Endothelial cell of umbilical vein (primary cell): Measurements from ENCODE around the gene CUL7. TPM values are rescaled to one million over a fixed set of nuclear protein-coding genes. Genes with fewer than 3 reads are reported as not detected.

Experiments
- BruUV-seq: library from RNA; stranded (reverse); fragments of 400-500 nt; replicated peaks from 2 replicates; lab custom pipeline; 2021; lab: Mats Ljungman, UMichigan
- CTCF ChIA-PET: fragments of 300-600, 350-600 bp; sonication (Branson Sonifier 250); formaldehyde crosslinking; loops from one replicate; lab custom pipeline; 2021; ENCODE audit warnings: antibody characterized with exemption, inconsistent platforms; lab: Charles Lee
- POLR2A ChIA-PET: fragments of 300-600, 350-600 bp; sonication (Branson Sonifier 250); formaldehyde crosslinking; loops from one replicate; lab custom pipeline; 2021; ENCODE audit warnings: antibody characterized with exemption, inconsistent platforms; lab: Charles Lee
- DNase-seq: peaks from one replicate; pipeline ENCODE4 v3.0.0-alpha.2; 2011; ENCODE audit warnings: low read depth, low spot score
- FAIRE-seq: peaks from 2 replicates; lab custom pipeline; 2011; peaks lifted over from hg19 to GRCh38; lab: Jason Lieb, UNC
- H2AFZ ChIP-seq: 2 replicates; pipeline ENCODE4 v1.6.0; 2012; ENCODE audit warnings: low read depth, low read length, control low read depth, inconsistent platforms
- H3K27ac ChIP-seq: 2 replicates; pipeline ENCODE4 v1.5.1; 2011; ENCODE audit warnings: low read depth, mild to moderate bottlenecking, control low read depth, low read length, moderate library complexity; ENCODE audit not compliant: insufficient read depth
- H3K27me3 ChIP-seq, 2 experiments: 2 replicates each; pipeline versions ENCODE4 v1.6.0 to v1.6.1; 2011; ENCODE audit warnings: low read length in 2 of 2, mixed read lengths in 1 of 2; ENCODE audit not compliant: control insufficient read depth in 2 of 2, insufficient read depth in 2 of 2
- H3K36me3 ChIP-seq, 2 experiments: 2 replicates in 1 of 2; 3 replicates in 1 of 2; pipeline ENCODE4 v1.5.1; 2011; ENCODE audit warnings: low read length in 2 of 2, mild to moderate bottlenecking in 1 of 2, moderate library complexity in 1 of 2; ENCODE audit not compliant: control insufficient read depth in 2 of 2, insufficient read depth in 2 of 2; ENCODE audit errors: extremely low read depth in 1 of 2
- H3K4me1 ChIP-seq: 3 replicates; pipeline ENCODE4 v1.5.1; 2011; ENCODE audit warnings: mild to moderate bottlenecking, low read length; ENCODE audit not compliant: control insufficient read depth, insufficient read depth; ENCODE audit errors: extremely low read depth
- H3K4me2 ChIP-seq: 2 replicates; pipeline ENCODE4 v1.6.1; 2011; ENCODE audit warnings: low read length, control low read depth, mixed read lengths; ENCODE audit not compliant: insufficient read depth
- H3K4me3 ChIP-seq, 3 experiments: fragments of 200-600 bp in 1 of 3; sonication (generic), shearing (Covaris generic) in 1 of 3; replicated peaks in 1 of 3; 2 replicates each; pipeline ENCODE4 v1.5.1; 2011 to 2016; ENCODE audit warnings: control low read depth in 3 of 3, low read length in 3 of 3, mild to moderate bottlenecking in 2 of 3, inconsistent platforms in 1 of 3, low read depth in 1 of 3, moderate library complexity in 1 of 3; ENCODE audit not compliant: insufficient read depth in 1 of 3
- H3K79me2 ChIP-seq: 2 replicates; pipeline ENCODE4 v1.6.0; 2012; ENCODE audit warnings: low read length, inconsistent platforms; ENCODE audit not compliant: control insufficient read depth, insufficient read depth
- H3K9ac ChIP-seq: replicated peaks from 2 replicates; pipeline ENCODE3; 2011; ENCODE audit warnings: low read length, control low read depth; ENCODE audit not compliant: insufficient read depth; ENCODE audit errors: extremely low read depth
- H3K9me1 ChIP-seq: replicated peaks from 3 replicates; pipeline ENCODE4 v1.6.0; 2011; ENCODE audit warnings: mild to moderate bottlenecking, low read length; ENCODE audit not compliant: control insufficient read depth, insufficient read depth; ENCODE audit errors: extremely low read depth
- H3K9me3 ChIP-seq: replicated peaks from 2 replicates; pipeline ENCODE4 v1.5.1; 2012; ENCODE audit warnings: low read length, inconsistent platforms; ENCODE audit not compliant: control insufficient read depth, insufficient read depth
- H4K20me1 ChIP-seq: replicated peaks from 2 replicates; pipeline ENCODE3; 2011; ENCODE audit warnings: mild to moderate bottlenecking, low read length; ENCODE audit not compliant: control insufficient read depth, insufficient read depth; ENCODE audit errors: extremely low read depth
- EZH2 ChIP-seq: IDR thresholded peaks from 2 replicates; pipeline ENCODE4 v1.6.1; 2012; ENCODE audit warnings: borderline replicate concordance, low read depth, mild to moderate bottlenecking, moderate library complexity, low read length, inconsistent platforms; ENCODE audit not compliant: severe bottlenecking
- FOS ChIP-seq: IDR thresholded peaks from 2 replicates; pipeline ENCODE4 v1.6.1; 2011; ENCODE audit warnings: mild to moderate bottlenecking, low read length, moderate library complexity, borderline replicate concordance; ENCODE audit not compliant: insufficient read depth
- GATA2 ChIP-seq: IDR thresholded peaks from 2 replicates; pipeline ENCODE4 v1.7.0; 2011; ENCODE audit warnings: low read depth, mild to moderate bottlenecking, moderate library complexity, mixed read lengths, low read length; ENCODE audit not compliant: insufficient read length, insufficient read depth
- JUN ChIP-seq: IDR thresholded peaks from 2 replicates; pipeline ENCODE4 v1.6.1; 2011; ENCODE audit warnings: borderline replicate concordance, low read depth; ENCODE audit not compliant: insufficient read length, insufficient read depth
- MAX ChIP-seq: IDR thresholded peaks from 2 replicates; pipeline ENCODE4 v1.6.1; 2011; ENCODE audit not compliant: insufficient read depth, insufficient read length
- MYC ChIP-seq: IDR thresholded peaks from one replicate; pipeline ENCODE4 v1.6.1; 2011; ENCODE audit warnings: mild to moderate bottlenecking, low read depth, low read length
- POLR2A ChIP-seq: IDR thresholded peaks from 2 replicates; pipeline ENCODE4 v1.6.1; 2012; ENCODE audit warnings: low read depth, mild to moderate bottlenecking, control low read depth, low read length
- POLR2AphosphoS5 ChIP-seq: IDR thresholded peaks from 2 replicates; pipeline ENCODE4 v1.6.1; 2012; ENCODE audit warnings: low read depth, mild to moderate bottlenecking, control low read depth, low read length, moderate library complexity; ENCODE audit not compliant: insufficient read depth
- dilution Hi-C: fragments of 300-500 bp; cut with MboI; formaldehyde crosslinking; loops from one replicate; pipeline ENCODE4 v1.15.0; 2019; ENCODE audit warnings: low sequenced_read_pairs; ENCODE audit not compliant: extremely low pct_ligation_motif_present
- intact Hi-C: fragments of 100-400 bp; cut with micrococcal nuclease; formaldehyde crosslinking; loops from one replicate; pipeline ENCODE4 v1.10.0; 2022
- polyA plus RNA-seq, 4 experiments: library from polyadenylated mRNA; depleted of rRNA in 3 of 4; stranded (reverse) in 3 of 4; unstranded in 1 of 4; fragments of >200 nt; gene quantifications; 2 replicates each; pipeline versions ENCODE4 v1.2.1 to v1.2.3, GENCODE V29; 2011 to 2012; ENCODE audit warnings: missing spikeins in 1 of 4
- total RNA-seq: library from RNA; stranded (reverse); gene quantifications from 2 replicates; pipeline ENCODE4 v1.2.3, GENCODE V29; 2021
- TF ChIP-seq, protein P1 (sequence below), 2 donors: IDR thresholded peaks; 1 replicate in 1 of 2; 2 replicates in 1 of 2; pipeline ENCODE4 v1.5.1; 2011; ENCODE audit warnings: low read length in 2 of 2, mild to moderate bottlenecking in 2 of 2, moderate library complexity in 2 of 2, control low read depth in 1 of 2, inconsistent platforms in 1 of 2, low read depth in 1 of 2; ENCODE audit not compliant: insufficient read depth in 1 of 2; ENCODE audit errors: extremely low read depth in 1 of 2

Gene CUL7
- total and polyA plus RNA-seq, 2 donors (not counting 3 experiments of a cell fraction or from before 2014, with no cell fraction given) = 29.4 to 33.7 TPM

- Histone ChIP-seq H3K79me2 (no peaks in the 10 kb centered on the region), H3K27ac (no peak overlapping the region), H3K4me1 (peaks cover 7% of the 10 kb centered on the region), H3K4me3 (no peak overlapping the region), H3K9me3 (no peaks in the 10 kb centered on the region), H3K36me3 (peaks cover 0 to 3% of the 10 kb centered on the region in 2 experiments), H3K4me2 (no peak overlapping the region), H3K9ac (no peak overlapping the region), H3K27me3 (peaks cover 0 to 6% of the 10 kb centered on the region in 2 experiments), H4K20me1 (peaks cover 2% of the 10 kb centered on the region), H2AFZ (no peak overlapping the region), H3K9me1 (no peaks in the 10 kb centered on the region)
- ChIA-PET POLR2A (no interaction called here), CTCF (interaction anchor here (2.3 kb wide), 1 partner anchor 51 kb away, joined by 11 read pairs; no protein-coding TSS in a partner anchor)
- BruUV-seq = no TSS peak
- no peak for TF ChIP-seq FOS
- TF ChIP-seq JUN = no peak
- no peak for TF ChIP-seq POLR2AphosphoS5
- no peak for TF ChIP-seq MAX
- TF ChIP-seq, protein P1, sequence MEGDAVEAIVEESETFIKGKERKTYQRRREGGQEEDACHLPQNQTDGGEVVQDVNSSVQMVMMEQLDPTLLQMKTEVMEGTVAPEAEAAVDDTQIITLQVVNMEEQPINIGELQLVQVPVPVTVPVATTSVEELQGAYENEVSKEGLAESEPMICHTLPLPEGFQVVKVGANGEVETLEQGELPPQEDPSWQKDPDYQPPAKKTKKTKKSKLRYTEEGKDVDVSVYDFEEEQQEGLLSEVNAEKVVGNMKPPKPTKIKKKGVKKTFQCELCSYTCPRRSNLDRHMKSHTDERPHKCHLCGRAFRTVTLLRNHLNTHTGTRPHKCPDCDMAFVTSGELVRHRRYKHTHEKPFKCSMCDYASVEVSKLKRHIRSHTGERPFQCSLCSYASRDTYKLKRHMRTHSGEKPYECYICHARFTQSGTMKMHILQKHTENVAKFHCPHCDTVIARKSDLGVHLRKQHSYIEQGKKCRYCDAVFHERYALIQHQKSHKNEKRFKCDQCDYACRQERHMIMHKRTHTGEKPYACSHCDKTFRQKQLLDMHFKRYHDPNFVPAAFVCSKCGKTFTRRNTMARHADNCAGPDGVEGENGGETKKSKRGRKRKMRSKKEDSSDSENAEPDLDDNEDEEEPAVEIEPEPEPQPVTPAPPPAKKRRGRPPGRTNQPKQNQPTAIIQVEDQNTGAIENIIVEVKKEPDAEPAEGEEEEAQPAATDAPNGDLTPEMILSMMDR (IDR thresholded peaks at IDR 0.05; ENCODE audit: extremely low read depth in 1 of 2, insufficient read depth in 1 of 2, low read depth in 1 of 2, low read length in 2 of 2) = no peak
- no peak for TF ChIP-seq POLR2A
- no peak for TF ChIP-seq MYC
- TF ChIP-seq EZH2 = no peak
- TF ChIP-seq GATA2 = no peak
- intact Hi-C loops = no loop called here
- DNase-seq (no peak), FAIRE-seq (no peak)
- dilution Hi-C loops = no loop called here
These were observed 24.4 kb upstream of the CUL7 start for GRCh38 chr6:43077981-43078511.
